GM23338 (cell line): ENCODE results near the gene METTL18. TPM values are rescaled to one million over a fixed set of nuclear protein-coding genes. Genes with fewer than 3 reads are reported as not detected.

Source experiments
- ATAC-seq: fragments of 200-7000 bp; cut with Tn5 transposase; 3 replicates; pipeline ENCODE4 v1.9.1; 2020
- DNase-seq: peaks from one replicate; pipeline ENCODE4 v3.0.0-alpha.2; 2015; ENCODE audit warnings: low spot score
- H2AFZ ChIP-seq: fragments of 200-600 bp; sonication (generic); 2 replicates; pipeline ENCODE4 v1.8.0; 2016; ENCODE audit warnings: antibody characterized with exemption, mild to moderate bottlenecking, moderate library complexity
- H3F3A ChIP-seq: fragments of 200-600 bp; sonication (generic); replicated peaks from 2 replicates; pipeline ENCODE4 v1.8.0; 2017; ENCODE audit warnings: antibody characterized with exemption, mixed run types, low read depth
- H3K27ac ChIP-seq: fragments of 200-600 bp; sonication (generic); 2 replicates; pipeline ENCODE4 v1.6.1; 2016; ENCODE audit warnings: low read depth
- H3K27me3 ChIP-seq: fragments of 200-600 bp; sonication (generic); 2 replicates; pipeline ENCODE4 v1.8.0; 2016; ENCODE audit warnings: mild to moderate bottlenecking, mixed run types, moderate library complexity; ENCODE audit not compliant: insufficient read depth
- H3K36me3 ChIP-seq: fragments of 200-600 bp; sonication (generic); 2 replicates; pipeline ENCODE4 v1.8.0; 2016; ENCODE audit warnings: mild to moderate bottlenecking; ENCODE audit not compliant: insufficient read depth
- H3K4me1 ChIP-seq: fragments of 200-600 bp; sonication (generic); 2 replicates; pipeline ENCODE4 v1.8.0; 2016; ENCODE audit warnings: mild to moderate bottlenecking, moderate library complexity; ENCODE audit not compliant: insufficient read depth
- H3K4me2 ChIP-seq: fragments of 200-600 bp; sonication (generic); 2 replicates; pipeline ENCODE4 v1.7.1; 2017; ENCODE audit warnings: mixed run types
- H3K4me3 ChIP-seq: fragments of 200-600 bp; sonication (generic); 2 replicates; pipeline ENCODE4 v1.6.1; 2016; ENCODE audit warnings: mixed run types
- H3K79me2 ChIP-seq: fragments of 200-600 bp; sonication (generic); replicated peaks from 2 replicates; pipeline ENCODE4 v1.8.0; 2017; ENCODE audit warnings: mild to moderate bottlenecking; ENCODE audit not compliant: insufficient read depth
- H3K9me2 ChIP-seq: fragments of 200-600 bp; sonication (generic); 2 replicates; pipeline ENCODE4 v1.8.0; 2017; ENCODE audit not compliant: insufficient read depth
- H4K20me1 ChIP-seq: fragments of 200-600 bp; sonication (generic); replicated peaks from 2 replicates; pipeline ENCODE4 v1.8.0; 2017; ENCODE audit warnings: mild to moderate bottlenecking; ENCODE audit not compliant: insufficient read depth
- H3K27ac Mint-ChIP-seq: 2 replicates; pipeline ENCODE4 v1.8.0; 2020; ENCODE audit warnings: inconsistent platforms, mild to moderate bottlenecking, moderate library complexity, mixed read lengths
- H3K27me3 Mint-ChIP-seq: 3 replicates; pipeline ENCODE4 v1.8.0; 2022; ENCODE audit warnings: low read depth, mild to moderate bottlenecking, moderate library complexity, mixed read lengths, inconsistent platforms; ENCODE audit not compliant: insufficient read depth, poor library complexity
- H3K36me3 Mint-ChIP-seq: 3 replicates; pipeline ENCODE4 v1.8.0; 2021; ENCODE audit warnings: low read depth, mild to moderate bottlenecking, inconsistent platforms, moderate library complexity, mixed read lengths
- H3K4me1 Mint-ChIP-seq: 3 replicates; pipeline ENCODE4 v1.8.0; 2020; ENCODE audit warnings: mild to moderate bottlenecking, inconsistent platforms, mixed read lengths
- H3K4me3 Mint-ChIP-seq: 3 replicates; pipeline ENCODE4 v1.8.0; 2021; ENCODE audit warnings: moderate library complexity, mild to moderate bottlenecking, inconsistent platforms, mixed read lengths
- H3K9me3 Mint-ChIP-seq: 3 replicates; pipeline ENCODE4 v1.8.0; 2020; ENCODE audit warnings: moderate library complexity, mild to moderate bottlenecking, inconsistent platforms, mixed read lengths
- CREB1 ChIP-seq: fragments of 250-450 bp; sonication (Bioruptor Pico); IDR thresholded peaks from 2 replicates; pipeline ENCODE4 v1.5.0; 2020; ENCODE audit warnings: low read depth, mild to moderate bottlenecking, moderate library complexity
- EZH2 ChIP-seq: fragments of 200-600 bp; sonication (generic); IDR thresholded peaks from one replicate; pipeline ENCODE4 v1.8.0; 2017; ENCODE audit warnings: antibody characterized with exemption, mild to moderate bottlenecking, low read depth; ENCODE audit not compliant: unreplicated experiment
- EZH2phosphoT487 ChIP-seq: fragments of 200-600 bp; sonication (generic); IDR thresholded peaks from one replicate; pipeline ENCODE4 v1.8.1; 2018; ENCODE audit warnings: antibody characterized with exemption; ENCODE audit not compliant: unreplicated experiment
- NANOG ChIP-seq: IDR thresholded peaks from 2 replicates; pipeline ENCODE4 v1.6.1; 2016; ENCODE audit warnings: antibody characterized with exemption, borderline replicate concordance
- POLR2AphosphoS5 ChIP-seq: IDR thresholded peaks from 2 replicates; pipeline ENCODE4 v1.6.1; 2016; ENCODE audit warnings: antibody characterized with exemption, low read depth
- REST ChIP-seq: IDR thresholded peaks from one replicate; pipeline ENCODE4 v1.6.1; 2018; ENCODE audit warnings: antibody characterized with exemption; ENCODE audit not compliant: unreplicated experiment
- STAT1 ChIP-seq: IDR thresholded peaks from one replicate; pipeline ENCODE4 v1.6.1; 2016; ENCODE audit warnings: antibody characterized with exemption; ENCODE audit not compliant: unreplicated experiment
- ZNF114 ChIP-seq: fragments of 250-450 bp; sonication (Bioruptor Pico); IDR thresholded peaks from 2 replicates; pipeline ENCODE4 v1.5.0; 2020; ENCODE audit warnings: mild to moderate bottlenecking, moderate library complexity
- ZNF331 ChIP-seq: fragments of 250-450 bp; sonication (Bioruptor Pico); IDR thresholded peaks from 2 replicates; pipeline ENCODE4 v1.5.0; 2020; ENCODE audit warnings: low read depth, mild to moderate bottlenecking, moderate library complexity
- polyA plus RNA-seq: library from polyadenylated mRNA; unstranded; fragments of >200 nt; fragmentation: Nextera tagmentation; extraction: Ambion mirVana; gene quantifications from 2 replicates; pipeline ENCODE4 v1.2.1, GENCODE V29; 2016
- total RNA-seq: library from RNA; depleted of rRNA; stranded (reverse); fragments of >200 nt; shearing (Covaris generic); gene quantifications from 2 replicates; pipeline ENCODE4 v1.2.3, GENCODE V29; 2014
- TF ChIP-seq, protein P1 (sequence below): fragments of 250-450 bp; sonication (Bioruptor Pico); IDR thresholded peaks from 2 replicates; pipeline ENCODE4 v1.5.0; 2020; ENCODE audit warnings: mild to moderate bottlenecking, moderate library complexity

The METTL18 gene
- total and polyA plus RNA-seq, 2 experiments from 2014 or later, result 9.9 to 13.6 TPM

- TF ChIP-seq, protein P1, sequence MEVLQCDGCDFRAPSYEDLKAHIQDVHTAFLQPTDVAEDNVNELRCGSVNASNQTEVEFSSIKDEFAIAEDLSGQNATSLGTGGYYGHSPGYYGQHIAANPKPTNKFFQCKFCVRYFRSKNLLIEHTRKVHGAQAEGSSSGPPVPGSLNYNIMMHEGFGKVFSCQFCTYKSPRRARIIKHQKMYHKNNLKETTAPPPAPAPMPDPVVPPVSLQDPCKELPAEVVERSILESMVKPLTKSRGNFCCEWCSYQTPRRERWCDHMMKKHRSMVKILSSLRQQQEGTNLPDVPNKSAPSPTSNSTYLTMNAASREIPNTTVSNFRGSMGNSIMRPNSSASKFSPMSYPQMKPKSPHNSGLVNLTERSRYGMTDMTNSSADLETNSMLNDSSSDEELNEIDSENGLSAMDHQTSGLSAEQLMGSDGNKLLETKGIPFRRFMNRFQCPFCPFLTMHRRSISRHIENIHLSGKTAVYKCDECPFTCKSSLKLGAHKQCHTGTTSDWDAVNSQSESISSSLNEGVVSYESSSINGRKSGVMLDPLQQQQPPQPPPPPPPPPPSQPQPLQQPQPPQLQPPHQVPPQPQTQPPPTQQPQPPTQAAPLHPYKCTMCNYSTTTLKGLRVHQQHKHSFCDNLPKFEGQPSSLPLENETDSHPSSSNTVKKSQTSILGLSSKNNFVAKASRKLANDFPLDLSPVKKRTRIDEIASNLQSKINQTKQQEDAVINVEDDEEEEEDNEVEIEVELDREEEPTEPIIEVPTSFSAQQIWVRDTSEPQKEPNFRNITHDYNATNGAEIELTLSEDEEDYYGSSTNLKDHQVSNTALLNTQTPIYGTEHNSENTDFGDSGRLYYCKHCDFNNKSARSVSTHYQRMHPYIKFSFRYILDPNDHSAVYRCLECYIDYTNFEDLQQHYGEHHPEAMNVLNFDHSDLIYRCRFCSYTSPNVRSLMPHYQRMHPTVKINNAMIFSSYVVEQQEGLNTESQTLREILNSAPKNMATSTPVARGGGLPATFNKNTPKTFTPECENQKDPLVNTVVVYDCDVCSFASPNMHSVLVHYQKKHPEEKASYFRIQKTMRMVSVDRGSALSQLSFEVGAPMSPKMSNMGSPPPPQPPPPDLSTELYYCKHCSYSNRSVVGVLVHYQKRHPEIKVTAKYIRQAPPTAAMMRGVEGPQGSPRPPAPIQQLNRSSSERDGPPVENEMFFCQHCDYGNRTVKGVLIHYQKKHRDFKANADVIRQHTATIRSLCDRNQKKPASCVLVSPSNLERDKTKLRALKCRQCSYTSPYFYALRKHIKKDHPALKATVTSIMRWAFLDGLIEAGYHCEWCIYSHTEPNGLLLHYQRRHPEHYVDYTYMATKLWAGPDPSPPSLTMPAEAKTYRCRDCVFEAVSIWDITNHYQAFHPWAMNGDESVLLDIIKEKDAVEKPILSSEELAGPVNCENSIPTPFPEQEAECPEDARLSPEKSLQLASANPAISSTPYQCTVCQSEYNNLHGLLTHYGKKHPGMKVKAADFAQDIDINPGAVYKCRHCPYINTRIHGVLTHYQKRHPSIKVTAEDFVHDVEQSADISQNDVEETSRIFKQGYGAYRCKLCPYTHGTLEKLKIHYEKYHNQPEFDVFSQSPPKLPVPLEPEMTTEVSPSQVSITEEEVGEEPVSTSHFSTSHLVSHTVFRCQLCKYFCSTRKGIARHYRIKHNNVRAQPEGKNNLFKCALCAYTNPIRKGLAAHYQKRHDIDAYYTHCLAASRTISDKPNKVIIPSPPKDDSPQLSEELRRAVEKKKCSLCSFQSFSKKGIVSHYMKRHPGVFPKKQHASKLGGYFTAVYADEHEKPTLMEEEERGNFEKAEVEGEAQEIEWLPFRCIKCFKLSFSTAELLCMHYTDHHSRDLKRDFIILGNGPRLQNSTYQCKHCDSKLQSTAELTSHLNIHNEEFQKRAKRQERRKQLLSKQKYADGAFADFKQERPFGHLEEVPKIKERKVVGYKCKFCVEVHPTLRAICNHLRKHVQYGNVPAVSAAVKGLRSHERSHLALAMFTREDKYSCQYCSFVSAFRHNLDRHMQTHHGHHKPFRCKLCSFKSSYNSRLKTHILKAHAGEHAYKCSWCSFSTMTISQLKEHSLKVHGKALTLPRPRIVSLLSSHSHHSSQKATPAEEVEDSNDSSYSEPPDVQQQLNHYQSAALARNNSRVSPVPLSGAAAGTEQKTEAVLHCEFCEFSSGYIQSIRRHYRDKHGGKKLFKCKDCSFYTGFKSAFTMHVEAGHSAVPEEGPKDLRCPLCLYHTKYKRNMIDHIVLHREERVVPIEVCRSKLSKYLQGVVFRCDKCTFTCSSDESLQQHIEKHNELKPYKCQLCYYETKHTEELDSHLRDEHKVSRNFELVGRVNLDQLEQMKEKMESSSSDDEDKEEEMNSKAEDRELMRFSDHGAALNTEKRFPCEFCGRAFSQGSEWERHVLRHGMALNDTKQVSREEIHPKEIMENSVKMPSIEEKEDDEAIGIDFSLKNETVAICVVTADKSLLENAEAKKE, result no peak
- TF ChIP-seq ZNF331 (no peak), POLR2AphosphoS5 (no peak)
These were observed 44.2 kb upstream of the METTL18 start (continued) for GRCh38 chr1:169838942-169839341.

- H3K9me2 ChIP-seq, result no peaks in the 10 kb centered on the region
- TF ChIP-seq ZNF331, result no peak
- H4K20me1 ChIP-seq, result no peaks in the 10 kb centered on the region; the same call in 1 of the 2 replicates
- H3K36me3 ChIP-seq, result peaks cover 37% of the 10 kb centered on the region
- Mint-ChIP-seq H3K27me3 (no peaks in the 10 kb centered on the region), H3K9me3 (no peaks in the 10 kb centered on the region; the same call in 2 of the 3 replicates), H3K36me3 (peaks cover 63% of the 10 kb centered on the region), H3K4me1 (no peaks in the 10 kb centered on the region), H3K27ac (no peak overlapping the region), H3K4me3 (no peak overlapping the region)
- no peaks in the 10 kb centered on the region for H3K4me1 ChIP-seq
- peaks cover 23% of the 10 kb centered on the region for H3K79me2 ChIP-seq
- no peak overlapping the region for H2AFZ ChIP-seq
- ATAC-seq, result no peak
- no peak overlapping the region for H3K4me2 ChIP-seq
- H3F3A ChIP-seq, result no peaks in the 10 kb centered on the region
- H3K27me3 ChIP-seq, result no peaks in the 10 kb centered on the region
- no peak overlapping the region for H3K27ac ChIP-seq
- no peak overlapping the region for H3K4me3 ChIP-seq
- no peak for DNase-seq
These were observed 41.5 kb upstream of the METTL18 start for GRCh38 chr1:169836198-169836597.

- no peaks in the 10 kb centered on the region for H3K9me2 ChIP-seq
- H3K4me3 ChIP-seq, result no peak overlapping the region
- H3K79me2 ChIP-seq, result peaks cover 18% of the 10 kb centered on the region; the same call in 1 of the 2 replicates
- Mint-ChIP-seq H3K9me3 (no peaks in the 10 kb centered on the region; the same call in 2 of the 3 replicates), H3K4me3 (no peak overlapping the region), H3K4me1 (no peaks in the 10 kb centered on the region), H3K27me3 (no peaks in the 10 kb centered on the region), H3K27ac (no peak overlapping the region), H3K36me3 (peaks cover 63% of the 10 kb centered on the region)
- ATAC-seq, result no peak
- no peak overlapping the region for H2AFZ ChIP-seq
- peaks cover 43% of the 10 kb centered on the region for H3K36me3 ChIP-seq
- no peak for DNase-seq
- H4K20me1 ChIP-seq, result no peaks in the 10 kb centered on the region; the same call in 1 of the 2 replicates
- H3K27ac ChIP-seq, result no peak overlapping the region
- H3K4me2 ChIP-seq, result no peak overlapping the region
- H3F3A ChIP-seq, result no peaks in the 10 kb centered on the region
- no peaks in the 10 kb centered on the region for H3K4me1 ChIP-seq
- no peaks in the 10 kb centered on the region for H3K27me3 ChIP-seq
- TF ChIP-seq ZNF114 (CRISPR knock-in tag) (no peak), EZH2 (no peak), CREB1 (CRISPR knock-in tag) (no peak), EZH2phosphoT487 (no peak), STAT1 (no peak), ZNF331 (no peak), POLR2AphosphoS5 (no peak), NANOG (no peak), REST (no peak)
These were observed 40.9 kb upstream of the METTL18 start for GRCh38 chr1:169835647-169836046.
